Fibroblast of gingiva (primary cell): ENCODE data around the gene DTNA.
"Not testable (repeated sequence)": the region's sequence is repeated elsewhere in the genome, so short reads cannot be mapped to it uniquely, and the experiment has no call there.

Experiments used
- DNase-seq: peaks from one replicate; pipeline ENCODE4 v3.0.0-alpha.2; 2011; ENCODE audit warnings: low read depth

Gene DTNA

DNA sequence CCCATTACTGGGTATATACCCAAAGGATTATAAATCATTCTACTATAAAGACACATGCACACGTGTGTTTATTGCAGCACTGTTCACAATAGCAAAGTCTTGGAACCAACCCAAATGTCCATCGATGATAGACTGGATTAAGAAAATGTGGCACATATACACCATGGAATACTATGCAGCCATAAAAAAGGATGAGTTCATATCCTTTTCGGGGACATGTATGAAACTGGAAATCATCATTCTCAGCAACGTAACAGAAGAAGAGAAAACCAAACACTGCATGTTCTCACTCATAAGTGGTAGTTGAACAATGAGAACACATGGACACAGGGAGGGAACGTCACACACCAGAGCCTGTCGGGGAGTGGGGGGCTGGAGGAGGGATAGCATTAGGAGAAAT is 15.6 kb downstream of the DTNA start:
- DNase-seq = not testable (repeated sequence)

DNA sequence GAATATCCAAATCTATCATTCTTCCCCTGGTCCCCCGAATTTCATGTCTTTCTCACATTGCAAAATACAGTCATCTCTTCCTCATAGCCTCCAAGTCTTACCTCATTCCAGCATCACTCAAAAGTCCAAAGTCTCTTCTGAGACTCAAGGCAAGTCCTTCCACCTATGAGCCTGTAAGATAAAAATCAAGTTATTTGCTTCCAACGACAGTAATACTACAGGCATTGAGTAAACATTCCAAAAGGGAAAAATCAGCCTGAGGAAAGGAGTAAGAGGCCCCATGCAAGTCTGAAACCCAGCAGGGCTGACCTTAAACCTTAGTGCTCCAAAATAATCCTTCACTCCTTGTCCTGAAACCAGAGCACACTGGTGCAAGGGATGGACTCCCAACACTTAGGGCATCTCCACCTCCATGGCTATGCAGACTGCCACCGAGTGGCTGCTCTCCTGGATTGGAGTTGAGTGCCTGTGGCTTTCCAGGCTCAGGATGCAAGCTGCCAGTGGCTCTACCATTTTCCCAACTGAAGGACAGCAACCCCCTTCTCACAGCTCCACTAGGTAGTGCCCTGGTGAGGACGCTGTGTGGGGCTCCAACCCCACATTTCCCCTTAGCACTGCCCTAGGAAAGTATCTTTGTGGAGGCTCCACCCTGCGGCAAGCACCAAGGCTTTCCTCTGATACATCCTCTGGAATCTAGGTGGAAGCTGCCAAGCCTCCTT is 16.3 kb downstream of the DTNA start:
- DNase-seq = no peak

- DNase-seq = peak; percentile 16
Measured at GRCh38 chr18:34729264-34729663, 19.2 kb downstream of the DTNA start.

DNA sequence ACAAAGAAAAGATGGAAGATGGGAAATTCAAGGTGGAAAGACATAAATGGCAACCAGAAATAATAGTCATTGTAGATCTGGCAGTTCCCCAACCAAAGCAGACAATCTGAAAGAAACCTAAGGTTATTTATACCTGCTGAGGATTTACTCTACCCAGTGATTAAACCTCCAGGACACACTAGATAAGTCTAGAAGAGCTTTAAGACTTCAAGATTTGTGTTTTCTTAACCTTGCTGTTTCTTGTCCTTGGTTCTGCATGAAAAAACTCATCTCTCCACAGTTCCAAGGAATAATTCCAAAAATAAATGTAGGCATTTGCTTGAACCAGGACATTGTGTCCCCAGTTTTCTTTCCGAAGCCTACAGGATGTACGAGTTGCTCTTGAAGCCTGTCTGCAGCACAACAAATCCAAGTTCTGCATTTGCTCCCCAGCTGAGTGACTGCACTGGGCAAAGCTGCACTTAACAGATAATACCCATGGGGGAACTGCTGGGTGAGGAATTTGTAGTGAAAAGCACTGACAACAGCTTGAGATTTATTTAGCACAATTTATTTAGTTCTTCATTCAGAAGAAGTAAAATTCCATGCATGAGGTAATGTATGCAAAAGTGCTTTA is 19.8 kb downstream of the DTNA start:
- peak; percentile 34 for DNase-seq

DNA sequence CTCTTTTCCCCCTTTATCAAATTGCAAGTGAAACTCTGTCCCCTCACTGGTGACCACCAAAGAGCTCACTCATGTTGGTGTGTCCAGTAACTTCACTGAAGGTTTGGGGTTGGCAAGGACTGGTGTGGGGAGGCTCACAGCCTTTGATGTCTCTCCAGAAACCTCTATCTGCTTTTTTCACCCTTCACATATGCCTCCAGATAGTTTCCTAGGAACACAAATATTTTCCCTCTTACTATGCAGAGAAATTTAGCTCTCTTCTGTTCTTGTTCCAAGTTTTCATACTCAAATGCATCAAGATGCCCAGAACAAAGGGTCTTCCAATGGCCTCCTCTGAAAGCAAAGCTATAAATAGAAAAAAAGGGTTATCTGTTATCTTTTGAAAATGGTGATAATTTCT is 20.7 kb downstream of the DTNA start:
- DNase-seq = no peak

DNA sequence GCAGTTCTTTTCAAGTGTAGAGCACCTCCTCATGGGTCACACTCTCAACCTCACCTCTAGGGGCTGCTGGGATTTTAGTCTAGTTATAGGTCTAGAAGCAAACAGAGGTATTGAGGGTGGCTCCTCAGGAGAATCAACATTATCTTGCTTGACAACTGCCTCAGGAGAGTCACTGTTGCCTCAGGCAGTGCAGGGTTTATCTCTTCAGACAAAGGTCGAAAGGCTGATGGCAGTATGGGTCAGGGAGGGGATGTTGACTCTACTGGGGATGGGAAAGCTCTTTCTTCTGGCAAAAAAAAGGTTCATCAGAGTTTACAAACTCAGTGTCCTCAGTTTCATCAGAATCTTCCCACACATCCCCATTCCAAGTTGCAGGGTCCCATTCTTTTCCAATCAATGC is 24.0 kb downstream of the DTNA start:
- DNase-seq = no peak

- not testable (repeated sequence) for DNase-seq
Measured at GRCh38 chr18:34734526-34734925, 24.4 kb downstream of the DTNA start.

DNA sequence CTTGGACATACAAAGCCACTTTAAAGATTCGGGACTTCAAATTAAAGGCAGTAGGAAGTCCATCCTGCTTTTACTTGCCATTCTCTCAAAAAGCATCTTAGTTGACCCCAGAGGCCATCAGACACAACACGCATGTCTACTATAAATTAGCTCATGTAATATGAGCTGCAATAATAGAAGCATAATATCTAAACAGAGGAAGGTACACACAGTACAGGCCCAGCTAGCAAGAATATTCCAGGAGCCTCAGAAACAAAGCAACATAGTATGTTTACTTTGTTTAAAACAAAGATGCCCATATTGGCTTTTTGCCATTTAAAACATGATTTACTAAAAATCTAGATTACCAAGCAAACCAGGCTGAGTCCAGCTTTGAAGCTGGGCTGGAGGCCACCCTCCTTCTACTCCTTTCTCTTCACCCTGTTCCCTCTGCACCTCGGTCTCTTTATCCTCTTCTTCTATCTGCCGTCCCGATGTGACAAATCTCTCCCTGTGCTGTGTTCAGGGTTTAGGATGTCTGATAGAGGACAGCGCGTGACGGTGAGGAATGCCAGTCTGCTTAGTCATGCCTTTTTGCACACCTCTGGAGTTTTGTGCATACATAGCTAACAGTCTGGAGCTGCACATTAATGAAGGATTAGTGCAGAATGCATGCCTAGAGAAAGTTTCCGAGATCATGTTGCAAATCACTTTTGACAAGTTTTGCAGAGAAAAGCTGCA is 28.2 kb downstream of the DTNA start:
- peak; percentile 12 for DNase-seq

GRCh38 chr18:34740101-34740500 is 30.0 kb downstream of the DTNA start:
- no peak for DNase-seq

- DNase-seq = no peak
Measured at GRCh38 chr18:34740724-34741123, 30.6 kb downstream of the DTNA start.

DNA sequence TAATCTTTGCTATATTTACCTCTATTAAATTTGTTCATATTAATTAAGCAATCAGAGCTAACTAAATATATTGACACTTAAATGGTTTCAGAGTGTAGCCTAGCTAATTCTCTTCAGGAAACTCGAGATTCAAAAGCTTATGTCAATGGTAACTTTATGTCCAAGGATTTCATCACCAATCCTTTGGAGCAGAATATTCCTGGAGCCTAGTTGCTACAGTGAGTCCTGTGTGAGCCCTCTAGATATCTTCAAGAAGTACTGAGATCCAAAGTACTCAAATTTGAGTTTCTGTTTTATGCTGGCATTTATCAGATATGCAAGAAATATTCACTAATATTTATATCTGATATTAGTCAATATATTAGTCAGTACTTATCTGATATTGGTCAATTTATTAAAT is 31.3 kb downstream of the DTNA start:
- DNase-seq = no peak

DNA sequence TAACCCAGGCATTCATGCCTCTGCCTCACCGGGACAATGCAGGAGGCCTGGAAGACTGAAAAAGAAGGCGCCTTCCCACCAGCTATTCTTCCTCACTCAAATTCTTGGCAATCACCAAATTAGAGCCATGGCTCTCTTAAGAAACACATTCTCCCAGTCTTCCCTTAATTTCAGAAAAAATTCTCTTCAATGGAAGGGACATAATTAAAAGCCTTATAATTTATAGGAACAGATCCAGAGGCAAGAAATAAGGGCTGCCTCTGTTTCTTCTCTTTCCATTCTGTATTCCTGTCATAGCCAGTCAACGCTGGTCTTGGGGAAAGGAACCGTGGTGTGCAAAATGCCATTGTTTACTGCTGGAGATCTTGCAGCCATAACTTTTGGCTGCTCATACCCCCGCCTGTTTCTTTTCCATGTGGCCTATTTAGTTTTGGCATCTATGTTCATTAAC is 32.8 kb downstream of the DTNA start:
- DNase-seq = no peak

DNA sequence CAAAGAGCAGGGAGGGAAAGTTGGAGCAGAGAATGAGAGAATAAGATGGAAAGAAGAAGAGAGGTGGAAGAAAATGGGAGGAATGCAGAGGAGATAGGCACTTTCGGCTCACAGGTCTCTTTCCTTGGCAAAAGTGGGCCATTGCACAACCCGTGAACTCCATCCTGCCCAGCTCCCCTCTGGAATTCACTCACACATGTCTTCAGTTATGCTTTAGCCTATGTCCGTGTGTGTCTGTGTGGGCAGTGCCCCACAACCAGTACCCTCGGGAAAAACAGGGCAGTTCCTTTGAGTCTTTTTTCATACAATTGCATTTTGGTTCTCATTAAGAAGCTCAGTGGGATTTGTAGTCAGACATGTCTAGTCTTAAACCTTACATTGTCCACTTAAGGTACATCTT is 34.5 kb downstream of the DTNA start:
- DNase-seq = peak; percentile 90

DNA sequence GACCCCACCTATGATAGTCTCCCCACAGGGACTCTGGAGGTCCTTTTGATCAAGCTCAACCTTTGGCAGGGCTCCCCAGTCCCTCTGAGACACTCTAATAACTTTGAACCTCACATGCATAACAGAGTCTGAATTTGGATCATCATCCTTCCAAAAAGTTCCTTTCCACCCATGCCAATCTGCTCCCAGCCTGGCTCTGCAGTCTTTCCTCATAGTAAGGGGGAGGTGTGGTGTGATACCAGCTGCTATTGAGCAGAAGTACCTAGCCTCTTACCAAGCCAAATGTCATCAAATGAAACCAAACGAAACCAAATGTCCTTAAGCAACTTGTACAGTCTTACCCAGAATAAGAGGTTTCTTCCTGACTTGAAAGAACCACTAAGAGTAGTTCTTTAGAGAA is 36.5 kb downstream of the DTNA start:
- no peak for DNase-seq

DNA sequence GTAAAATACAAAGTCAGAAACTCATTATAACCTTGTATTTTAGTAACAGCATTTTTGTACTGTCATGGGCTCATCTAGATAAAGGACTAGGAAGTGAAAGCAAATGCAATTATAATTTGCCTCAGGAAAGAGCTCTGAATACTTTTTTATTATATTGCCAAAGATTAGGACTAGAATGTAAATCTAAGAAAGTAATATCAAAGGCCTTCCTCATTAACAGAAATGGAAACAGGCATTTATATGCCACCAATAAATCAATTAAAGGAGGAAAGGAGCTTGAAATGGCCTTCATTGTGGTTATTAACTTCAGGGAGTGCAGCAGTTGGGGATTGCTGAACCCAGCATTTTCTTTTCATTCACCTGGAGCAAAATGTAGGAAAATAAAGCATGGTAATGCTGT is 39.6 kb downstream of the DTNA start:
- DNase-seq = no peak

GRCh38 chr18:34752056-34752455 is 42.0 kb downstream of the DTNA start:
- DNase-seq = no peak

DNA sequence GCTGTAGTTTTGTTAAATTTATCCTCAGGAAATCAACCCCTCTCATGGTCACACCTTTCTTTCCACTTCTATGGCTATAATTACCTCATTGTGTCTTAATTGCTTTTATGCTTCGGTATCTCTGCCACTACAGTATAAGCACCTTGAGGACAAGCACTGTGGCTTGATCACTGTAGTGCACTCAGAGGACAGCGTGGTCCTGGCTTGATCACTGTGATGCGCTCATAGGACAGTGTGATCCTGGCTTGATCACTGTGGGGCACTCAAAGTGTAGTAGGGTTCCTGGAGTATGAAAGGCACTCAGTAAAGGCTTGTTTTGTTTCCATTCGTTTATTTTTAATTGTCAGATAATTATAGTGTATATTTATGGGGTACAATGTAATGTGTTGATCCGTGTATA is 44.2 kb downstream of the DTNA start:
- no peak for DNase-seq

DNA sequence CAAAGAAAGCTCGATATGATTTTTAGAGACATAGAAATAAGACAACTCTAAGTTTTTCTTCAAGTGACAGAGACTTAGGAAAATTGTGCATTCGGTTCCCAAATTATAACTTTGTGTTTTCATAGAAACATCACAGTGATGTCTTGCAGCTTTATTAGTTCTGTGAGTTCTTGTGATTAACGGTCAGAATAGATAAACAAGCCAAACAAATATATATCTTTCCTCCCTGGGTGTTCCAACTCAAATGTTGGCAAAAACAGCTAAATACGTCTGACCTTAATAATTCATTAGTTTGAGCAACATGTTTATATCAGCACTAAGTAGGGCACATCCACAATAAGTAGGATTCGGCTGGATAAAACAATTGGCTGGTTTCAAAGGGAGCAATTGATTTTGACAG is 47.6 kb downstream of the DTNA start:
- no peak for DNase-seq

DNA sequence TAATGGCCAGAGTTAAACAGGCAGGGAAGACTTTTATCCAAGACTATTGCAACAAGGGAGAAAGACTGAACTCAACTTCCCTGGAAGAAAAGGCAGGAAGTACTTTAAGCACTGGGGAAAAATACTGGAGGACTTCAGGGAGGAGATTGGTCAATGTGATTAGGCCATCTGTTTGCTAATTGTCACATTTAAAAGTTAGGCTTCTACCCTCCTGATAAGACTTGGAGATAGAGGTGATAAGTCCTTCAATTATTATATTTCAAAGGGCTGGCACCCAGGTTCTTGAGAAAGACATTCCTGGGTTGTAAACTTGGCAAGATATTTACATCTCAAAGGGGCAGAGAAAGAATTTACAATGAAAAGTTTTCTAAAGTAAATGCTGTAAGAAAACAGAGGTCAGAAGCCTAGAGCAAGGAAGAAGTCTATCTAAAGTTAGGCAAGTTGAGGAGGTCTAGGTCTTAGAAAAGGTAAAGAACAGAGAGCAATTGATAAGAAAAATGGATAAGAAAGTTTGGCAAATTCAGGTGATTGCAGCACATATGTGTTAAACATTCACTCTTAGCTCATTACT is 48.4 kb downstream of the DTNA start:
- no peak for DNase-seq

DNA sequence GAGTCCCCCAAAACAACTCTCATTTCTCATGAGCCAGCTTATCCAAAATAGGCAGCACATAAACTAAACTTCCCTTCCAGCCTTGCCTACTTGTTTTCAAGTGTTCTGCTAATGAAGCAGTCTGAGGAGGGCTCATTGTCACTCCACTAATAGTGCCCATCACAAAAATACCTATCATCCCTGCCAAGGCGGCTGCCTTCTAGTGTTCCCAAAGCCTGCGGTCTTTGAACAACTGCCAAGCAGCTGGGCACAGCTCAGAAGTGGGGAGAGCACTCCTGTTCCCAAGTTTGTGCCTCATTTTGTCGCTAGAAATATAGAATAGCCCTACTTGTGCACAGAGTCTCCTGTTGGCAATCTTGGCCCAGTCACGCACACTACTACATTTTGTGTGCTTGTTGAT is 50.3 kb downstream of the DTNA start:
- DNase-seq = no peak

GRCh38 chr18:34764451-34764850 is 54.4 kb downstream of the DTNA start:
- DNase-seq = no peak

- DNase-seq = peak; percentile 90
Measured at GRCh38 chr18:34767601-34768027, 57.5 kb downstream of the DTNA start.

- DNase-seq = peak; percentile 28
Measured at GRCh38 chr18:34771958-34772357, 61.9 kb downstream of the DTNA start.
